Activated CD4-positive, alpha-beta T cell treated with anti-CD3 and anti-CD28 coated beads for 36 hours (primary cell): Measurements from ENCODE around the gene KLF6. TPM values are rescaled to one million over a fixed set of nuclear protein-coding genes. Genes with fewer than 3 reads are reported as not detected.
A peak's percentile ranks its signal among the peaks of the same experiment; 100 is the strongest.

Source experiments
- ATAC-seq: fragments of 200-7000 bp; cut with Tn5 transposase; one replicate; pipeline ENCODE4 v1.10.0; 2021; ENCODE audit warnings: mild to moderate bottlenecking, moderate library complexity
- CTCF ChIA-PET: fragments of 350-600 bp; sonication (Branson Sonifier 250); formaldehyde crosslinking; loops from one replicate; lab custom pipeline; 2021; ENCODE audit warnings: antibody characterized with exemption; lab: Charles Lee
- POLR2A ChIA-PET: fragments of 350-600 bp; sonication (Branson Sonifier 250); formaldehyde crosslinking; loops from one replicate; lab custom pipeline; 2021; ENCODE audit warnings: antibody characterized with exemption, inconsistent platforms; lab: Charles Lee
- DNase-seq: peaks from one replicate; pipeline ENCODE4 v3.0.0-alpha.2; 2020
- H3K27ac Mint-ChIP-seq: one replicate; pipeline ENCODE4 v1.8.0; 2021; ENCODE audit warnings: mixed read lengths
- H3K27me3 Mint-ChIP-seq: one replicate; pipeline ENCODE4 v1.8.0; 2021; ENCODE audit warnings: mixed read lengths
- H3K36me3 Mint-ChIP-seq: one replicate; pipeline ENCODE4 v1.8.0; 2021; ENCODE audit warnings: low read depth, mixed read lengths
- H3K4me1 Mint-ChIP-seq: one replicate; pipeline ENCODE4 v1.8.0; 2021; ENCODE audit warnings: mixed read lengths
- H3K4me3 Mint-ChIP-seq: one replicate; pipeline ENCODE4 v1.8.0; 2021; ENCODE audit warnings: mild to moderate bottlenecking, moderate library complexity, mixed read lengths
- H3K9me3 Mint-ChIP-seq: one replicate; pipeline ENCODE4 v1.8.0; 2021; ENCODE audit warnings: low read depth, mixed read lengths
- intact Hi-C, 2 experiments: fragments of 100-400 bp; cut with DNase I in 1 of 2; cut with micrococcal nuclease in 1 of 2; formaldehyde crosslinking; loops; one replicate each; pipeline versions ENCODE4 v1.14.2 to v1.15.1; 2022 to 2024; cut with DNase I, micrococcal nuclease
- total RNA-seq, 2 experiments: library from RNA; stranded (reverse); gene quantifications; one replicate each; pipeline ENCODE4 v1.2.3, GENCODE V29; 2021

The KLF6 gene
- total RNA-seq, 2 experiments from 2014 or later: 107 to 114 TPM

DNA sequence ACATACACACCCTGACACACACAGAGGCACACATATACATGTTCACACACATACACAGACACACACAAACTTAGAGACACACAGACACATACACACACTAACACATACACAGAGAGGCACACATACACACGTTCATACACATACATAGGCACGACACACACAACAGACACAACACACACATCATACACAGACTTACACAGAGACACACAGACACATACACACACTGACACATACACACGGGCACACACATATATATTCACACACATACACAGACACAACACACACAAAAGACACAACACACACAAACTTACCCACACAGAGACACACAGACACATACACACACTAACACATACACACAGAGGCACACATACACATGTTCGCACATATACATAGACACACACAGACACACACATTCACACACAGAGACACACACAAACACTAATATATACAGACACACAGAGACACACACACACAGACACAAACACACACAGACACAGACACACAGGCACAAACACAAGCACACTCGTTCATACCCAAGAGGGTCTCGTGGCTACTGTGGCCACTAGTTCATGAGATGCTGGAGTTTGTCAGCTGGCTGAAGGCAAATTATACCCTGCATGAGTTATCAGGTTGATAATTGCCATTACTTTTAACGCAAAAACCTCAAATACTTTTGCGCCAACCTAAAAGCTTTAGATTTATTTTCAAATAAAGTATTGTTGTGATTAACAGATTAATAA lies 17.7 kb upstream of the KLF6 start:
- CTCF ChIA-PET: no interaction called here
- intact Hi-C loops: no loop called here

DNA sequence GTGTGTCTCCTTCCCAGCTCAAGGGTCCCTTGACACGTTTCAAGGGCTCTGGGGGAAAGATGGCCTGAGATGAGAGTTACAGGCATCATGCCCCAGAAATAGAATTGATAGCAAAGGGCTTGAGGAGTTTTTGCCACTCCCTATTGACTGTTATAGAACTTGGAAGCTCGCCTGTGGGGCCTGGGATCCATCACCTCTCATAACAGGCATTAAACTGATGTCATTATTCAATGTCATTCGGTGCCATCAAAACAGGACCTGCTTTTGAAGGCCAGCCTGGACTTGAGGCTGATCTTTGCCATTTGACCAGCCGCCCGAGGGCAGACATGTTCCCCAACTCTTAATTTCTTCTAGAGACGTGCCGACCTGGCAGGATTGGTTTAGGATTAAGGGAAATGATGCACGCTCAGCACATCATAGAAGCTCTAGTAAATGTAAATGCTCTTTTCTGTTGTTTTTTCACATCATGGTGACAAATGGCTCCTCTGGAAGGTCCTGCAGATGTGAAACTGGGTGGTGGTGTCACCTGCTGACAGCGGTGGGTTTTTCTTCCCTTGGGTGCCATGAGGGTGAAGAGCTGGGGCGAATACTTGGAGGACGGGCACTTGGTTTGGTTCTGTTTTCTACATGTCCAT lies 16.7 kb upstream of the KLF6 start:
- POLR2A ChIA-PET: interaction anchor here (2.9 kb wide), 1 partner anchor 16 kb away, joined by 20 read pairs; the partner anchor contains the start of gene KLF6
- intact Hi-C loops: no loop called here

More for the DNA sequence above, 17.7 kb upstream of the KLF6 start:
- Mint-ChIP-seq H3K27ac (no peak overlapping the region), H3K4me1 (peaks cover 63% of the 10 kb centered on the region), H3K27me3 (no peaks in the 10 kb centered on the region), H3K36me3 (peaks cover 4% of the 10 kb centered on the region), H3K9me3 (peaks cover 4% of the 10 kb centered on the region), H3K4me3 (no peak overlapping the region)
- DNase-seq (no peak), ATAC-seq (no peak)
- POLR2A ChIA-PET: interaction anchor here (2.9 kb wide), 1 partner anchor 17 kb away, joined by 20 read pairs; the partner anchor contains the start of gene KLF6

DNA sequence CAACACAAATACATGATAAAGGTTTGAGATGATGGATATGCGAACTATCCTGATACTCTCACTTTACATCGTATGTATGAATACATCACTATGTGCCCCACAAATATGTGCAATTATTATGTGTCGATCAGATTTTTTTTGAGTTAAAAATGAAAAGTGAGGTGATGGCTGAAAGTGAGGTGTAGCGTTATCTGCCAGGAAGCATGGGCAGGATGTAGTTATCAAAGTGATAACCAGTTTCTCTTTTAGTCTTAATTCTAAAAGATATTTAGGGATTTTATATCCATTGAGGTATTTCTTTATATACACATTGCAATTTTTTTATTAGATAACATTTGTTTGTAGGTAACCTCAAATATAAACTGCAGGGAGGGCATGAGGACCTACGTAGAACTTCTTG lies 15.6 kb upstream of the KLF6 start:
- H3K27me3 Mint-ChIP-seq: no peaks in the 10 kb centered on the region
- no peak for DNase-seq
- peaks cover 61% of the 10 kb centered on the region for H3K4me1 Mint-ChIP-seq
- no peak overlapping the region for H3K4me3 Mint-ChIP-seq
- peaks cover 6% of the 10 kb centered on the region for H3K9me3 Mint-ChIP-seq
- H3K36me3 Mint-ChIP-seq: peaks cover 4% of the 10 kb centered on the region
- peak overlapping the region; percentile 33 for H3K27ac Mint-ChIP-seq
- ATAC-seq: no peak
- ChIA-PET POLR2A (interaction anchor here (0.8 to 2.9 kb wide), 2 partner anchors 10 to 15 kb away, joined by 3 to 20 read pairs; partner anchors contain the start of gene KLF6), CTCF (interaction anchor here (0.6 to 1.0 kb wide), 4 partner anchors 9 to 29 kb away, joined by 3 read pairs; partner anchors contain the start of gene KLF6)
- intact Hi-C loops: no loop called here

More for the DNA sequence above, 16.7 kb upstream of the KLF6 start:
- Mint-ChIP-seq H3K4me1 (peaks cover 63% of the 10 kb centered on the region), H3K27me3 (no peaks in the 10 kb centered on the region), H3K27ac (peak overlapping the region; percentile 7), H3K4me3 (no peak overlapping the region), H3K9me3 (peaks cover 5% of the 10 kb centered on the region), H3K36me3 (peaks cover 4% of the 10 kb centered on the region)
- no peak for ATAC-seq
- CTCF ChIA-PET: interaction anchor here (0.7 kb wide), 1 partner anchor 12 kb away, joined by 3 read pairs; no protein-coding TSS in a partner anchor
- no peak for DNase-seq

- ChIA-PET CTCF (interaction anchor here (1.0 kb wide), 1 partner anchor 14 kb away, joined by 4 read pairs; no protein-coding TSS in a partner anchor), POLR2A (interaction anchor here (1.0 to 1.4 kb wide), 2 partner anchors 13 to 15 kb away, joined by 3 to 6 read pairs; partner anchors contain the start of gene KLF6)
- intact Hi-C loops: no loop called here
- peak overlapping the region; percentile 85 for H3K27ac Mint-ChIP-seq
- H3K4me1 Mint-ChIP-seq: peaks cover 55% of the 10 kb centered on the region
- DNase-seq: no peak
- H3K36me3 Mint-ChIP-seq: peaks cover 5% of the 10 kb centered on the region
- H3K4me3 Mint-ChIP-seq: peak overlapping the region; percentile 8
- no peaks in the 10 kb centered on the region for H3K27me3 Mint-ChIP-seq
- peak; percentile 85 for ATAC-seq
- H3K9me3 Mint-ChIP-seq: peaks cover 14% of the 10 kb centered on the region
Measured at GRCh38 chr10:3797750-3798149, 12.7 kb upstream of the KLF6 start.

DNA sequence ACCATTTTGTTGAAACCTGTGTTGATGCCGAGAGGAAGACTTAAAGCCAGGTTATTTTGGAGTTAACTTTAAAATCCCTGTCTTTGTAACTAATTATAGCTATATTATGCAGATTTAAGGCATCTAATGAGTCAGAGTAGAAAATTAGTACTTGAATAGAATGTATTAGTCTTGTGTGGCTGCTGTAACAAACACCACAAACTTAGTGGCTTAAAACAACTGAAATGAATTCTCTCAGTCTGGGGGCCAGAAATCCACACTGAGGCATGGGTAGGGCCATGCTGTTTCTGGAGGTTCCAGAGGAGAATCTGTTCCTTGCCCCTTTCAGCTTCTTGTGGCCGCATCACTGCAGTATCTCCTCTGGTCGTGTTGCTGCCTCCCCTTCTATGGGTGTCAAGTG lies 8.5 kb upstream of the KLF6 start:
- no peaks in the 10 kb centered on the region for H3K27me3 Mint-ChIP-seq
- H3K4me3 Mint-ChIP-seq: no peak overlapping the region
- H3K4me1 Mint-ChIP-seq: peaks cover 35% of the 10 kb centered on the region
- intact Hi-C loops: no loop called here
- ATAC-seq (no peak), DNase-seq (no peak)
- ChIA-PET CTCF (no interaction called here), POLR2A (interaction anchor here (2.7 kb wide), 1 partner anchor 9 kb away, joined by 15 read pairs; the partner anchor contains the start of gene KLF6)
- peaks cover 9% of the 10 kb centered on the region for H3K36me3 Mint-ChIP-seq
- H3K9me3 Mint-ChIP-seq: peaks cover 29% of the 10 kb centered on the region
- H3K27ac Mint-ChIP-seq: no peak overlapping the region

DNA sequence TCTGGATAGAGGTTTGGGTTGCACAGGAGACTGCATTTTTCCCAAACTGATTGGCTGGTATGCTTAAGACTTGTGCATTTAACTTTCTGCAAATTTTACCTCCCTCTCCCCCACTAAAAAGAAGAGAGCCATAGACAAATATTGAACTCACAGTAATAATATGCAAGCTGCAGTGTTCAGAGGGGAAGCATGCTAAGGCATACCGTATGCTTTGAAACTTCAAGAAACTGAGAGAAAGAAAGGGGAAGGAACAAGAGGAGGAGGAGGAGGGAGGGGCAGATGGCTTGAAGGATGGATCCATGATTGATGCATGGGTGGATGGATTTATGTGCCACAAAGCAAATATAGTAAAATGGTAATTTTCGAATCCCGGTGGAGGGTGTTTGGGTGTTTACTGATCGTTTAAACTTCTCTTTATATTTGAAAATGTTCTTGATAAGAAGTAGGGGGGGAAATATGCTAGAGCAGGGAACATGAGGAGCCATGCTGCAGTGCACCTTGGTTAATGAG lies 7.8 kb upstream of the KLF6 start:
- CTCF ChIA-PET: interaction anchor here (0.6 kb wide), 1 partner anchor 151 kb away, joined by 3 read pairs; no protein-coding TSS in a partner anchor
- Mint-ChIP-seq H3K4me3 (no peak overlapping the region), H3K27ac (no peak overlapping the region), H3K9me3 (peaks cover 25% of the 10 kb centered on the region), H3K27me3 (no peaks in the 10 kb centered on the region), H3K4me1 (peaks cover 27% of the 10 kb centered on the region), H3K36me3 (peaks cover 7% of the 10 kb centered on the region)
- no peak for ATAC-seq
- no peak for DNase-seq
- POLR2A ChIA-PET: no interaction called here
- intact Hi-C loops: no loop called here

GRCh38 chr10:3791974-3792633 lies 7.1 kb upstream of the KLF6 start:
- no peak overlapping the region for H3K4me3 Mint-ChIP-seq
- ATAC-seq (peak; percentile 61), DNase-seq (no peak)
- H3K27me3 Mint-ChIP-seq: no peaks in the 10 kb centered on the region
- peaks cover 7% of the 10 kb centered on the region for H3K36me3 Mint-ChIP-seq
- POLR2A ChIA-PET: no interaction called here
- peaks cover 20% of the 10 kb centered on the region for H3K4me1 Mint-ChIP-seq
- H3K9me3 Mint-ChIP-seq: peaks cover 25% of the 10 kb centered on the region
- CTCF ChIA-PET: no interaction called here
- intact Hi-C loops: no loop called here
- H3K27ac Mint-ChIP-seq: no peak overlapping the region

DNA sequence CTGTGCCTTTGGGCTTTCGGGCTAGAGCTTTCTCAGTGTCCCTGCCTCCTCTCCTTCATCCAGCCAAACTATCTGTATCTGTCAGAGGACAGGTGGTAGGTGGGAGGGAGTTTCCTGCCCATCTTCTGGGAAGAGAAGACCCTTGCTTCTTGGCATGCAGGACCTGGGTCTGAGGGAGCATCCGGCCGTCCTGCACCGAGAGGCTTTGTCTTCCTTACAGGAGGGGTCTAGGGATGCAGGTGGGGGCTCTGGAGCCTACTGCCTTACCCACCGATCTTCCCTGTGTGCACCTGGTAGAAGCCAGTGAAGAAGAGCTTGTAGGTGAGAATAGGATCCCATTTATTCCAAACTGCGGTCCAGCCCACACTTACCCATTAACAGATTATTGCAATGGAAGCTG lies 5.8 kb upstream of the KLF6 start:
- peaks cover 23% of the 10 kb centered on the region for H3K9me3 Mint-ChIP-seq
- H3K27me3 Mint-ChIP-seq: no peaks in the 10 kb centered on the region
- peaks cover 7% of the 10 kb centered on the region for H3K36me3 Mint-ChIP-seq
- no peak for ATAC-seq
- POLR2A ChIA-PET: no interaction called here
- H3K4me3 Mint-ChIP-seq: no peak overlapping the region
- H3K27ac Mint-ChIP-seq: no peak overlapping the region
- peaks cover 19% of the 10 kb centered on the region for H3K4me1 Mint-ChIP-seq
- CTCF ChIA-PET: interaction anchor here (0.7 kb wide), 1 partner anchor 1831 kb away, joined by 3 read pairs; no protein-coding TSS in a partner anchor
- no peak for DNase-seq
- intact Hi-C loops: no loop called here

GRCh38 chr10:3790272-3790671 lies 5.3 kb upstream of the KLF6 start:
- H3K27me3 Mint-ChIP-seq: no peaks in the 10 kb centered on the region
- H3K36me3 Mint-ChIP-seq: peaks cover 7% of the 10 kb centered on the region
- H3K4me3 Mint-ChIP-seq: no peak overlapping the region
- DNase-seq: no peak
- POLR2A ChIA-PET: no interaction called here
- H3K4me1 Mint-ChIP-seq: peaks cover 19% of the 10 kb centered on the region
- no peak for ATAC-seq
- intact Hi-C loops: no loop called here
- peaks cover 23% of the 10 kb centered on the region for H3K9me3 Mint-ChIP-seq
- no peak overlapping the region for H3K27ac Mint-ChIP-seq
- CTCF ChIA-PET: interaction anchor here (1.1 kb wide), 1 partner anchor 11 kb away, joined by 3 read pairs; no protein-coding TSS in a partner anchor

GRCh38 chr10:3789621-3790020 lies 4.6 kb upstream of the KLF6 start:
- Mint-ChIP-seq H3K9me3 (peaks cover 23% of the 10 kb centered on the region), H3K4me3 (no peak overlapping the region), H3K36me3 (peaks cover 7% of the 10 kb centered on the region), H3K27ac (no peak overlapping the region), H3K27me3 (no peaks in the 10 kb centered on the region), H3K4me1 (peaks cover 19% of the 10 kb centered on the region)
- DNase-seq (no peak), ATAC-seq (no peak)
- intact Hi-C loops: no loop called here
- ChIA-PET CTCF (interaction anchor here (0.8 to 1.1 kb wide), 3 partner anchors 10 to 25 kb away, joined by 3 to 4 read pairs (median 3); no protein-coding TSS in a partner anchor), POLR2A (interaction anchor here (0.6 kb wide), 1 partner anchor 750 kb away, joined by 4 read pairs; no protein-coding TSS in a partner anchor)

- ChIA-PET CTCF (no interaction called here), POLR2A (interaction anchor here (0.6 kb wide), 1 partner anchor 344 kb away, joined by 3 read pairs; no protein-coding TSS in a partner anchor)
- H3K4me1 Mint-ChIP-seq: peaks cover 19% of the 10 kb centered on the region
- DNase-seq: no peak
- intact Hi-C loops: no loop called here
- peaks cover 16% of the 10 kb centered on the region for H3K9me3 Mint-ChIP-seq
- no peak overlapping the region for H3K4me3 Mint-ChIP-seq
- ATAC-seq: no peak
- H3K27me3 Mint-ChIP-seq: no peaks in the 10 kb centered on the region
- no peak overlapping the region for H3K27ac Mint-ChIP-seq
- peaks cover 22% of the 10 kb centered on the region for H3K36me3 Mint-ChIP-seq
Measured at GRCh38 chr10:3787816-3788215, 2.8 kb upstream of the KLF6 start.
